HG02885 (cell line): Measurements from ENCODE around the gene SCYL1.

Experiments used
- ATAC-seq: cut with Tn5 transposase; IDR thresholded peaks from one replicate; pipeline ENCODE4 v1.9.1; 2021; ENCODE audit warnings: mild to moderate bottlenecking; ENCODE audit not compliant: unreplicated experiment, poor library complexity

Gene SCYL1

DNA sequence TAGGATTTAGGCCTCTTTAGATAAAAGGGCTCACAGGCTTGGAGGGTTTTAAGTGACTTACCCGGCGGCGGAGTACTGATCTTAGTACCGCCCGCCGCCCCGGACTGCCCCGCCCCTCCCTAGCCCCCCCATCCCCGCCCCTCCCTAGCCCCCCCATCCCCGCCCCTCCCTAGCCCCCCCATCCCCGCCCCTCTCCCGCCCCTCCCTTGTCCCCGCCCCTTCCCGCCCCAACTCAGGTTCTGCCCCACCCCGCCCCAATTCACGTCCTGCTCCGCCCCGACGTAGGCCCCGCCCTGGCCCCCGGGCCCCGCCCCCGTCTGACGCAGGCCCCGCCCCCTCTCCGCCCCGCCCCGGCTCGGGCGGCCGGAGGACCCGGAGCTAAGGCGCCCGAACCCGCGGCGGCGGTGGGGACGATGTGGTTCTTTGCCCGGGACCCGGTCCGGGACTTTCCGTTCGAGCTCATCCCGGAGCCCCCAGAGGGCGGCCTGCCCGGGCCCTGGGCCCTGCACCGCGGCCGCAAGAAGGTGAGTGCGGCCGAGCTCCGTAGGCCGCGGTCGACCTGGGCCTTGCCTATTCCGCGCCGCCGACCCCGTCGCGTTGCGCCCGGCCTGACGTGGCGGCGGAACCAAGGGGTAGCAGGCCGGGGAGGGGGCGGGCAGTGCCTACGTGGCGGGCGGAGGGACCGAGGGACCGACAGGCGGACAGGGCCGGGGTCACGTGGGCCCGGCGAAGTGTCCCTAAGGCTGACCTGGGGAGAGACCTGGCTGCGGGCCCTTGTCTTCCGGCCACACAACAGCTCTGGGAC is at the start of gene SCYL1:
Gene SCYL1, plus strand, starts transcription at position 343 of the 805 bp plus-strand sequence. Its CDS starts 71 bp downstream, at position 414.
- ATAC-seq, result peak; percentile 74

DNA sequence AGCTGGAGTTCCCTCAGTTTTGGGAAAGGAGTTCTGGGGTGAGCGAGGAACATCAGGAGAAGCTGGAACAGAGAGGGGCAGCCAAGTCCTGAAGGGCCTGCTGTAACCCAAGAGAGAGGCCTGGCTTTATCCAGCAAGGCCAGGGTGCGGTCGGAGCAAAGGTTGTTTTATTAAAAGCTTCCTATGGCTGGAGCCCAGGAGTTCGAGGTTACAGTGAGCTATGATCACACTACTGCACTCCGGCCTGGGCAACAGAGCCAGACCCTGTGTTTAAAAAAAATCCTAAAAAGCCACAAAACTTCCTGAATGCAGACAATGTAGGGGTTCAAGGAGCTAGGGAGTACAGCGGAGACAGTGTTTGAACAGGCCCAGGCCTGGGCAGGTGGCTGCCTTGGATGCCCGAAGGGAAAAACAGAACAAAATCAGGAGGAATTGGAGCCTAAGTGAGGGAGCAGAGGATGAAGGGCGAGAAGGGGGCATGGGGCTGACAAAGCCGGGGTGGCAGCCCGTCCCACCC is 48.2 kb upstream of the SCYL1 start:
- ATAC-seq, result no peak

DNA sequence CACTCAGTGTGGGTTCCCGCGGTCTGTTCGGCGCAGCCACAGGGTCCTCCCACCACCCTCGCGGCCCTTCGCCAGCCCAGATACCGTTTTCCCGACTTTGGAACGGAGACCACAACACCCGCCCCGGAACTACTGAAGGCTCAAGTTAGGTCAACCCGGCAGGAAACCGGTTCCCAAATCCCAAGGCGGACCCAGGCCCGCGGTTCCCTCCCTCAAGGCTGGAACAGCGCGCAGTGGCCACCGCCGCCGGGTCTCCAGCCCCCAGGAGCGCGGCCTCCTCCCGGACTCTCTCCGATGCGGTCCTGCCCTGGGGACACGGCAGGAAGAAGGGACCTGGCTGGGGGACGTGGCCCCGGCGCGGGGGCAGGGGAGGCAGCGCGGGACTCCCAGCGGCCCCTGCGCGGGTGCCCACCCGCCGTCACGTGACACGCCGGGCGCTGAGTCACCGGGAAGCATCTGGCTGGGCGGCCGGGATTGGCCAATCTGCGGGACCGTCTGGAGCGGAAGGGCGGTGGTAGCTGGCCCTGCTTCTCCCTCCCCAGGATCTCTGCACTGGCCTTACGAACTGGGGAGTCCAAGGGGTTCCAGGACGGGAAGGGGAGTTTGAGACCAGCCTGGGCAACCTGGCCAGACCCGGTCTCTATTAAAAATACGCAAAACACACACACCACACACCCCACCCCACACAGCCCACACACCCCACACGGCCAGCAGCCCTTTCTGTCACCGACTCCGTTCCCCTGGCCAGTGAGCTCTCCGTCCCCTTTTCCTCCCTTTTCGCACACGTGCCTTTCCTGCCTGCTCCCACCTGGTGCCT is 47.5 kb upstream of the SCYL1 start:
- ATAC-seq, result peak; percentile 86

DNA sequence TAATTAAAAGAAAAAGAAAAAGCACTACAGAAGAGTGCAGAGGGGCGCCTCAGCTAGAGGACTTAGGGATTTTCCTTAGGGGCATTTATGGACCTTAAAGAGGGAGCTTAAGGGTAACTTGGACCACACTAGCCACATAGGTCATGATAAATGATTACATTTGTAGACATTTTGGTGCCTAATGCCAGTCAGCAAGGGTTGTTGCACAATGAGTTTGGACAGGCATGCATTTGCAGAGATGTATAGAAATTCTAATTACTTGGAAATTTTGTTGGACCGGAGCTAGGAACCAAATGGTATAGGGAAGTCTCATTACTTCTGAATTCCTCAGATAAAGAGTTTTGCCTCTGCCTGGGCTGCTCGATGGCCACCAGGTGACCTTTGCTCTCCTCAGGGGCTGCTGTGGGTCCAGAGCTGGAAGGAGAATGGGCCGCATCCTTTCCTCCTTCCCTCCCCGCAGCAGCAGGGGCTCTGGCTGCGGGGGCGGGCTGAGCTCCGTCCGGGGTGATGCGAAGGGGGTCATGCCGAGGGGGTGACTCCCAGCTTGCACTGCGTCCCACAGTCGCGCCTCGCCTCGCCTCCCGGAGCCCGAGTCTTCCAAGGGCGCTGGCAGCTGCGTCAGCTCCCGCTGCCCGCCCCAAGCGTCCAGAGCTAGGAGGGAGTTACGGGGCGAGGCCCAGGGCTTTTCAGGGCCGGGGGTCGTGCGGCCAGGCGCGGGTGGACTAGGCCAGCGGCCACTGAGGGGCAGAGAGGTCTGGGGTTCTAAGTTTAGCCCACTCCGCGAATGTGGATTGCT is 46.3 kb upstream of the SCYL1 start:
- no peak for ATAC-seq

GRCh38 chr11:65479184-65480145 is 45.4 kb upstream of the SCYL1 start:
- ATAC-seq, result no peak

DNA sequence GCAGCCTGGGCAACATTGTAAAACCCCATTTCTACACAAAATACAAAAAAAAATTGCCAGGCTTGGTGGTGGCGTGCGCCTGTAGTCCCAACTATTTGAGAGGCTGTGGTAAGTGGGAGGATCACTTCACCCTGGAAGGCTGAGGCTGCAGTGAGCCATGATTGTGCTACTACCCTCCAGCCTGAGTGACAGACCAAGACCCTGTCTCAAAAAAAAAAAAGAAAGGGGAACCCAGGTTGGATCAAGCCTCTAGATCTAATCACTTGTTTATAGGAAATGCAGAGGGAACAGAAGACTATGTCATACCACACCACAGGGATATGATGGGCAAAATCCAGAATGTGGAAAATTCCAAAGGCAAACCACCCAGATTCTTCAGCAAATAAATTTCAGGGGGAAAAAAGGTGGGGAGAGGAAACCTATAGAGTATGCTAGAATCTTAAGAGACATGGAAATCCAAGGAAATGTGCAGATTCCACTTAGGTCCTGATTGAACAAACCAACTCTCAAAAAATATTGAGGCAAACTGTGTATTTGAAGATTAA is 42.5 kb upstream of the SCYL1 start:
- ATAC-seq, result no peak

DNA sequence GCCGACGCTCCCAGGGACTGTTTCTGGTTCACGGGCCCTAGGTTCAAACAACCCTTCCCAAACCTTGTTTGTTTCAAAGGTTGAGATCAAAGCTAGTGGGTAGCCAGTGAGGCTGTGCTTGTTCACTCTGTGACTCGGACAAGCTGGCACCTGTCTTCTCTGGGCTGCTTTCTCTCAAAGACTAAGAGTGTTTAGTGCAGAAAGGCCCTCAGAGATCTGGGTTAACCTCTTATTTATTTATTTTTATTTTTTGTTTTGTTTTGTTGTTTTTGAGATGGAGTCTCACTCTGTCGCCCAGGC is 39.0 kb upstream of the SCYL1 start:
- ATAC-seq, result no peak

- no peak for ATAC-seq
Observed at GRCh38 chr11:65486570-65487466, 38.1 kb upstream of the SCYL1 start.

DNA sequence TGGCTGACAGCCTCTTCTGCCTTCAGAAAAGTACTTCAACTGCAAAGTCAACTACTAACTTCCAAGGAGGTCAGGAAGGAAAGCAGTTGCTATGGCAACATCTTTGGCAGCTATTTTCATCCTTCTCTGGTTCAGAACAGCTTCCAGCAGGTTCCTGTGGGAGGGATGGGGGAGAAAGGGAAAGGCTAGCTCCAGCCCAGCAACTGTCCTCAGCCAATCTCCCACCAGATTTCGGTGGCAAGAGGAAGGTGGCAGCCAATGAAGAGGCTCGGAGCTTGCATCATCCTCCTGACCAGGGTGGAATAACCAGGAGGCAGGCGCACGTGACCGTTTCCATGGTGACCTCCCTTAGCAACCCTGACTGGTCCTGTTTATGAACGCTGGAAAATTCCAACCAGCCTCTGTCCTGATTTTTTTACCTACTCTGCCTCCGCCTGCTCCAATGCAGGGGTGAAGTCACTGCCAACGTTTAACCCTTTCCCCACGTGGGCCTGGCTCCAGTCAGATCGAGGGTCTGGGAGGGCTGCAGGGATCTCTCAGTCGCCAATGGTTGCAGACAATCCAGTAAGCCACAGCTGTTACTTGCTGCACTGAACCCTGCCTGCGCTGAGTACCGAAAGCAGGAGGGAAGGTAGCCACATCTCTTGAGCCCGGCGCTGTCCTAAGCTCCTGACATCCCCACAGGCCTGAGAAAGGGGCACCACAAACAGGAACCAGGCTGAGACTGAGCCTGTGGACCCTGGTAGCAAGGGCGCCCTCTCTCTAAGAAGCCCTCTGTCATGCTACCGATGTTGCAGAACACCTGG is 37.2 kb upstream of the SCYL1 start:
- peak; percentile 59 for ATAC-seq

DNA sequence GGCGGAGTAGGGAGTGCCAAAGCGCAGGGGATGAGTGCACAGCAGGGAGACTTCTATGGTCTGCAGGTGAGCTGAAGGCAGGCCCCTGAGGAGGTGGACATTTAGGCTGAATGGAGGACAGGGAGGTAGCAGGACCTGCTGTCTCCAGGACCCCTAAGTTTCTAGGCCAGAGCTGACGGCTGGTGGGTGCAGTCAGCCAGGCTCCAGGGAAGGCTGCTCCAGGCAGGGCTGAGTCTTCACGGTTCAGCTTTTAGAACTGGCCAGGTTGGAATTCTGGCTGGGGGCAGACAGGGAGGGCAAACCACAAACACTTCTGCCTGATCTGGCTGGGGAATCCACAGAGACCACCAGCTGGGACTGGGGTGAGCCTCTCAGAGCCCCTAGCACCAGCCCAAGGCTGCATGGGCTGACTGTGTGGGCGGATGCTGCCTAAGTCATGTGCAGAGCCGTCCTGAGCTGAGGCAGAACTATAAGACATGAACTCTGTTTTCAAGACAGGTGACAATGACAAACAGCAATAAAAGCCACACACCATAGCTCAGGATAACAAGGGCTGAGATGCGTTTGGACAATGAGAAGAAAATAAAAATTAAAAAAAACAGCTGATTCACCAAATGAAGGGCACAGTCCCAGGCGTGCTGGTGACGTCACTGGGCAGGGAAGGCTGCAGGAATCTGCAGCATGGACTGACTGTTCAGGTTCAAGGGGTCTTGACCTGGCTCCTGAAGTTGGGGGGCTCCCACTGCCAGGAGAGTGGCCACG is 36.4 kb upstream of the SCYL1 start:
- peak; percentile 32 for ATAC-seq

DNA sequence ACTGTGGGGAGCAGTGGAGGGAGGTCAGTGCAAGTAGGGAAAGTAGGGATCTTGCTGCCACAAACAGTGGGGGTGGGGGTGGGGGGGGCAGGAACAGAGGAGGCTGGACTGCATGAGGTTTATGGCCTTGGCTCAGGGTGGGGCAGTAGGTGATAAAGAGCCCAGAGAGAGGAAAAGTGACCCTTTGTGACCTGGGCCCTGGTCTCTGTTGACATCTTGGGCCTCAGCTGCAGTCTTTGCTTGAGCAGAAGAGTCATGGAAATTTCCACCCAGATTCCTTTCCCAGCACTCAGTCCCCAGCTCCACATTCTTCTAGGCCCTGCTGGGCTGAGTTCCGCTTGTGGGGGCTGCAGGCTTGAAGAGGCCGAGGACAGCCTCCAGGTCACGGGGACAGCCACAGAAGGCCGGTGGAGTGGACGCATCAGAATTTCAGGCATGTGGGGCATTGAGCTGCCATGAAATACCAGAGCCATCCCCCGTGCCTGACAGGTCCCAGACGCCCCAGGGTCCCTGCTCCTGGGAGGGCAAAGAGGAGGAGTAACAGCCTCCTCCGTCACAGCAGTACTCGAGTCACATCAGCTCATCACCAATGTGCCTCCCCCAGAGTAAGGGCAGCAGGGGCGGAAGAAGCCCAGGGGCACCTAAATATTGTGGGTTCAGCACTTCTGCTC is 35.7 kb upstream of the SCYL1 start:
- no peak for ATAC-seq

- ATAC-seq, result no peak
Observed at GRCh38 chr11:65489706-65490320, 35.1 kb upstream of the SCYL1 start.

- ATAC-seq, result no peak
Observed at GRCh38 chr11:65491163-65491465, 33.8 kb upstream of the SCYL1 start.

- ATAC-seq, result no peak
Observed at GRCh38 chr11:65491614-65492386, 33.1 kb upstream of the SCYL1 start.

DNA sequence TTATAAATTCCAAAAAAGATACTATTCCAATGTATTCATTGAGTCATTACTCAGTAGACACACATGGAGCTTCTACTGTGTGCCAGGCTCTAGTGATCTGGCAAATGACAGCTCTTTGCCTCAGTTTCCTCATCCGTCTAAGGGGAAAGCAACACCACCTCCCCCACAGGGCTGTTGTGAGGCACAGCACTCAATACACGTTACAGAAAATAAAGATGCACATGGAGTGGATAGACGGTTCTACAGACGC is 32.6 kb upstream of the SCYL1 start:
- ATAC-seq, result no peak
